ENCODE measurements around the gene LSM4. TPM values are rescaled to one million over a fixed set of nuclear protein-coding genes. Genes with fewer than 3 reads are reported as not detected.

The LSM4 gene
- total RNA-seq, 1 donor from 2014 or later = 150 TPM

- DNase-seq (ENCODE audit: low spot score, unreplicated experiment) = no peak
- Mint-ChIP-seq H3K27ac (no peak overlapping the region), H3K36me3 (ENCODE audit: insufficient read depth) (peaks cover 25% of the 10 kb centered on the region), H3K4me1 (ENCODE audit: low read depth) (peaks cover 11% of the 10 kb centered on the region), H3K9me3 (ENCODE audit: low read depth) (no peaks in the 10 kb centered on the region), H3K27me3 (no peaks in the 10 kb centered on the region), H3K4me3 (ENCODE audit: low read depth) (no peak overlapping the region)
- TF ChIP-seq, protein P1, sequence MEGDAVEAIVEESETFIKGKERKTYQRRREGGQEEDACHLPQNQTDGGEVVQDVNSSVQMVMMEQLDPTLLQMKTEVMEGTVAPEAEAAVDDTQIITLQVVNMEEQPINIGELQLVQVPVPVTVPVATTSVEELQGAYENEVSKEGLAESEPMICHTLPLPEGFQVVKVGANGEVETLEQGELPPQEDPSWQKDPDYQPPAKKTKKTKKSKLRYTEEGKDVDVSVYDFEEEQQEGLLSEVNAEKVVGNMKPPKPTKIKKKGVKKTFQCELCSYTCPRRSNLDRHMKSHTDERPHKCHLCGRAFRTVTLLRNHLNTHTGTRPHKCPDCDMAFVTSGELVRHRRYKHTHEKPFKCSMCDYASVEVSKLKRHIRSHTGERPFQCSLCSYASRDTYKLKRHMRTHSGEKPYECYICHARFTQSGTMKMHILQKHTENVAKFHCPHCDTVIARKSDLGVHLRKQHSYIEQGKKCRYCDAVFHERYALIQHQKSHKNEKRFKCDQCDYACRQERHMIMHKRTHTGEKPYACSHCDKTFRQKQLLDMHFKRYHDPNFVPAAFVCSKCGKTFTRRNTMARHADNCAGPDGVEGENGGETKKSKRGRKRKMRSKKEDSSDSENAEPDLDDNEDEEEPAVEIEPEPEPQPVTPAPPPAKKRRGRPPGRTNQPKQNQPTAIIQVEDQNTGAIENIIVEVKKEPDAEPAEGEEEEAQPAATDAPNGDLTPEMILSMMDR (IDR thresholded peaks at IDR 0.05; ENCODE audit: unreplicated experiment) = no peak
Observed at GRCh38 chr19:18345296-18345695, 22.4 kb upstream of the LSM4 start.

DNA sequence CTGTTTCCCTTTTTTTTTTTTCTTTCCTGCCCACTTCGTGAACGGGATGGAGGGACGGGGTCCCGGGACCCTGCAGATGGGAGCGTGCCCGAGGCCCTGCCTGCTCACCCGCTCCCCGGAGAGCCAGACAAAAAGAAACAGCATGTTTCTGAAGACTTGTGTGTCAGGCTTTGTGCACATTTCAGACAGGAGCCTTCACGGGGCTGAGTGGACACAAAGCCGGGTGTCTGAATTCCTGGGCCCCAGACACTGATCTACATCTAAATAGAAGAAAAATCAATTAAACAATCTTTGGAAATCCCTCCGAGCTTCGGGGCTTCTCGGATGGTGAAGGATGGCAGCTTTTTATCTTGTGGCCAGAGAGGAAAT, 21.7 kb upstream of the LSM4 start:
- H3K4me3 Mint-ChIP-seq (ENCODE audit: low read depth) = no peak overlapping the region
- peaks cover 22% of the 10 kb centered on the region for H3K36me3 Mint-ChIP-seq (ENCODE audit: insufficient read depth)
- no peak for DNase-seq (ENCODE audit: low spot score, unreplicated experiment)
- no peaks in the 10 kb centered on the region for H3K27me3 Mint-ChIP-seq
- no peaks in the 10 kb centered on the region for H3K9me3 Mint-ChIP-seq (ENCODE audit: low read depth)
- H3K4me1 Mint-ChIP-seq (ENCODE audit: low read depth) = peaks cover 12% of the 10 kb centered on the region
- H3K27ac Mint-ChIP-seq = peak overlapping the region; percentile 66
- TF ChIP-seq, protein P1 (IDR thresholded peaks at IDR 0.05; ENCODE audit: unreplicated experiment) = no peak

GRCh38 chr19:18342090-18342632, 19.3 kb upstream of the LSM4 start:
- Mint-ChIP-seq H3K9me3 (ENCODE audit: low read depth) (no peaks in the 10 kb centered on the region), H3K36me3 (ENCODE audit: insufficient read depth) (peaks cover 11% of the 10 kb centered on the region), H3K27me3 (no peaks in the 10 kb centered on the region), H3K4me3 (ENCODE audit: low read depth) (peak overlapping the region; percentile 84), H3K27ac (peak overlapping the region; percentile 62), H3K4me1 (ENCODE audit: low read depth) (peaks cover 12% of the 10 kb centered on the region)
- no peak for DNase-seq (ENCODE audit: low spot score, unreplicated experiment)
- TF ChIP-seq, protein P1 (IDR thresholded peaks at IDR 0.05; ENCODE audit: unreplicated experiment) = no peak

DNA sequence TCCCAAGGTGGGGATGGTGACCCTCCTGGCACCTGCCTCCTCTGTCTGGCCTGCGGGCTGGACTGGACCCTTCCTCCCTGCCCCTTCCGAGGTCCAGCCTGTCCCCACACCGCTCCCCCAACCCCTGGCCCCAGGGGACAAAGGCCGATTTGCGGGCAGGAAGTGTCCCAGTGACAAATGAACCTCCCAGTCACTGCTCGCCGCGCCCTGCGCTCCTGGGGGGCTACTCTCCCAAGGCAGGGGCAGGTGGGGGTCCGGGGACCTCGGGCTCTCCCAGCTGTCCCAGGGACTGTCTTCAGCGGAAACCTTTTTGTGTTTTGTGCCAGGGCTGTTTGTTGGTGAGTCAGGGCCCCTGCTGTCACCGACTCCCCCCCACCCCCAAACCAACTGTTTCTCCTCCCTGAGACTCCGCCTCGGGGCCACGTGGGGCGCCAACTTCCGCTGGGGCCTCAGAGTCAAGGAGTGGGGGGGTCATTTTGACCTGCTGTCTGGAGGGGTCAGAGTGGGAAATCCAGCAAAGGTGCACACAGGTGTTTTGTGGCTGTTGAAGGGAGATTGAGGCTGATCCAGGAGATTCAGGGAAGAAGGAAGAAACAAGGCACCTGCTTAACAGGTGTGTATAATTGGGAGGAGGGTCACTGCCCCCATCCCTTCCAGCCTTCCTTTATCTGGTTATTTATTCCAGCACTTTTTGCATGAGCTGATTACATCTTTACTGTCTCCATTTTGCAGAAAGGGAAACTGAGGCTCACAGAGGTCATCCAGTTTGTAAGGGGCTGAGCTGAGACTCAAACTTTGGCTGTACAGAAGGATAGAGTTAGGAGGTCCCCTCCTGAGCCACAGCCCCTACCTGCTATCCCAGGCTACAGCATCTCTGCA, 18.4 kb upstream of the LSM4 start:
- Mint-ChIP-seq H3K36me3 (ENCODE audit: insufficient read depth) (peaks cover 7% of the 10 kb centered on the region), H3K27me3 (no peaks in the 10 kb centered on the region), H3K27ac (peak overlapping the region; percentile 18), H3K4me3 (ENCODE audit: low read depth) (peak overlapping the region; percentile 84), H3K9me3 (ENCODE audit: low read depth) (no peaks in the 10 kb centered on the region), H3K4me1 (ENCODE audit: low read depth) (peaks cover 12% of the 10 kb centered on the region)
- TF ChIP-seq, protein P1 (IDR thresholded peaks at IDR 0.05; ENCODE audit: unreplicated experiment) = no peak
- DNase-seq (ENCODE audit: low spot score, unreplicated experiment) = peak; percentile 21

DNA sequence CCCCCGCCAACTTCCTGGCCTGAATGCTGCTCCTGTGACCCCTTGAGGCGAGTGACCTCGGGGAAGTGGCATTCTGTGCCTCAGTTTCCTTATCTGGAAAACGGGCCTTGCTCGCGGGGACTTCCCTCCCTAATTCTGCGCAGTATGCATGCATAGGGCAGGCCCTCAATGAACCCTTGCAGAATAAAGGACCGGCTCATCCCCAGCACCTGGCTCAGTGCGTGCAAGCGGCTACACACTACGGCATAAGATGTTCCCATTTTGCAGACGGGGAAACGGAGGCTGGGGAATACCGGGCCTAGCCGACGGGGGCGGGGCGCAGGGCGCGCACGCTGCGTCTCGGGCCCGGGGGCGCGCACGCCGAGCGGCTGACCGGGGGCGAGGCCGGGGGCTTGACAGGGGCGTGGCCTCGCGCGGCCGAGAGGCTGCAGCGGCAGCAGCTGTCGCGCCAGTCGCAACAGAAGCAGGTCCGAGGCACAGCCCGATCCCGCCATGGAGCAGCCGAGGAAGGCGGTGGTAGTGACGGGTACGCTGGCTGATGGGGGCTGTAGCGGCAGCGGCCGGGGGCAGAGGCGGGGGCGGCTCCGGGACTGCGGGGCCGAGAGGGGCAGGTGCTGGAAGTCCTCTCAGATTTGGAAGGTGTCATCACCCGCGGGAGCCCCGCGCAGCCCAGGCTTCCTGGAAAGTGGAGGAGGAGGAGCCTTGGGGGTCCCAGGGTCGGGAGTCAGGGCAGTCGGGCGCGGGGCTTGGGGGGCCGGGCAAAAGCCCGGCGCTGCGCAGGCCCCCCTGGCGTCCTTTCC, 17.5 kb upstream of the LSM4 start, which contains the start of gene PGPEP1:
PGPEP1 (plus strand) TSS at position 409 of the 800 bp plus-strand sequence; CDS start at position 493, 84 bp downstream.
- H3K27ac Mint-ChIP-seq = peak within 1 kb of the TSS; percentile 56
- no peaks in the 10 kb centered on the region for H3K27me3 Mint-ChIP-seq
- peak; percentile 56 for DNase-seq (ENCODE audit: low spot score, unreplicated experiment)
- TF ChIP-seq, protein P1 (IDR thresholded peaks at IDR 0.05; ENCODE audit: unreplicated experiment) = no peak
- H3K36me3 Mint-ChIP-seq (ENCODE audit: insufficient read depth) = peaks cover 4% of the 10 kb centered on the region
- H3K4me1 Mint-ChIP-seq (ENCODE audit: low read depth) = peaks cover 12% of the 10 kb centered on the region
- peak within 1 kb of the TSS; percentile 84 for H3K4me3 Mint-ChIP-seq (ENCODE audit: low read depth)
- H3K9me3 Mint-ChIP-seq (ENCODE audit: low read depth) = no peaks in the 10 kb centered on the region

Measured in progenitor cell of endocrine pancreas (in vitro differentiated cells).